A673 (cell line): ENCODE data around the gene ZSWIM8. TPM values are rescaled to one million over a fixed set of nuclear protein-coding genes. Genes with fewer than 3 reads are reported as not detected.

ENCODE experiments used
- BruUV-seq: library from RNA; stranded (reverse); fragments of 400-500 nt; replicated peaks from 2 replicates; lab custom pipeline; 2021; lab: Mats Ljungman, UMichigan
- CTCF ChIA-PET: fragments of 300-600 bp; sonication (Branson Sonifier 250); formaldehyde crosslinking; loops from one replicate; lab custom pipeline; 2022; ENCODE audit warnings: antibody characterized with exemption; lab: Charles Lee
- POLR2A ChIA-PET: fragments of 300-600 bp; sonication (Branson Sonifier 250); formaldehyde crosslinking; loops from one replicate; lab custom pipeline; 2022; ENCODE audit warnings: antibody characterized with exemption; ENCODE audit not compliant: low non-redundant PET; lab: Charles Lee
- DNase-seq: peaks from one replicate; pipeline ENCODE4 v3.0.0-alpha.2; 2015; ENCODE audit warnings: low spot score
- H3K27ac ChIP-seq: fragments of 200-600 bp; sonication (generic); 2 replicates; pipeline ENCODE4 v1.5.1; 2016; ENCODE audit warnings: mixed run types, low read depth, mild to moderate bottlenecking, mixed read lengths, antibody characterized with exemption, low read length; ENCODE audit not compliant: poor library complexity, severe bottlenecking
- H3K27me3 ChIP-seq: fragments of 200-600 bp; sonication (generic); replicated peaks from 2 replicates; pipeline ENCODE4 v1.6.1; 2017; ENCODE audit warnings: mixed run types, low read depth, mild to moderate bottlenecking, mixed read lengths, antibody characterized with exemption, low read length; ENCODE audit not compliant: insufficient read depth, poor library complexity
- H3K36me3 ChIP-seq: fragments of 200-600 bp; sonication (generic); 2 replicates; pipeline ENCODE4 v1.6.1; 2016; ENCODE audit warnings: mixed run types, mild to moderate bottlenecking, mixed read lengths, antibody characterized with exemption, low read length; ENCODE audit not compliant: insufficient read depth, poor library complexity, severe bottlenecking
- H3K4me1 ChIP-seq: fragments of 200-600 bp; sonication (generic); 2 replicates; pipeline ENCODE4 v1.6.1; 2017; ENCODE audit warnings: mixed run types, mild to moderate bottlenecking, mixed read lengths, antibody characterized with exemption, low read length; ENCODE audit not compliant: insufficient read depth, poor library complexity, severe bottlenecking
- H3K4me3 ChIP-seq: fragments of 200-600 bp; sonication (generic); 2 replicates; pipeline ENCODE4 v1.5.1; 2016; ENCODE audit warnings: low read depth, mixed run types, mild to moderate bottlenecking, mixed read lengths, low read length; ENCODE audit not compliant: poor library complexity, severe bottlenecking
- H3K9me3 ChIP-seq: fragments of 200-600 bp; sonication (generic); 2 replicates; pipeline ENCODE4 v1.6.1; 2016; ENCODE audit warnings: mixed run types, low read depth, mild to moderate bottlenecking, mixed read lengths, antibody characterized with exemption, low read length; ENCODE audit not compliant: poor library complexity, severe bottlenecking
- EZH2 ChIP-seq: fragments of 200-600 bp; sonication (generic); IDR thresholded peaks from 2 replicates; pipeline ENCODE4 v1.6.1; 2017; ENCODE audit warnings: borderline replicate concordance, low read depth, mild to moderate bottlenecking, mixed read lengths, antibody characterized with exemption, low read length; ENCODE audit not compliant: poor library complexity, severe bottlenecking
- intact Hi-C: fragments of 100-400 bp; cut with micrococcal nuclease; formaldehyde crosslinking; loops from one replicate; pipeline ENCODE4 v1.10.0; 2022; ENCODE audit not compliant: unreplicated experiment
- total RNA-seq: library from RNA; stranded (reverse); gene quantifications from 2 replicates; pipeline ENCODE4 v1.2.3, GENCODE V29; 2021
- TF ChIP-seq, protein P1 (sequence below): fragments of 300-800, 200-600 bp; sonication (generic); conservative IDR thresholded peaks from 2 replicates; pipeline ENCODE4 v1.5.1; 2017; ENCODE audit warnings: low read depth, mild to moderate bottlenecking, antibody characterized with exemption, low read length, moderate library complexity, mixed read lengths

The ZSWIM8 gene
- total RNA-seq, 1 experiment from 2014 or later, result 71.3 TPM

DNA sequence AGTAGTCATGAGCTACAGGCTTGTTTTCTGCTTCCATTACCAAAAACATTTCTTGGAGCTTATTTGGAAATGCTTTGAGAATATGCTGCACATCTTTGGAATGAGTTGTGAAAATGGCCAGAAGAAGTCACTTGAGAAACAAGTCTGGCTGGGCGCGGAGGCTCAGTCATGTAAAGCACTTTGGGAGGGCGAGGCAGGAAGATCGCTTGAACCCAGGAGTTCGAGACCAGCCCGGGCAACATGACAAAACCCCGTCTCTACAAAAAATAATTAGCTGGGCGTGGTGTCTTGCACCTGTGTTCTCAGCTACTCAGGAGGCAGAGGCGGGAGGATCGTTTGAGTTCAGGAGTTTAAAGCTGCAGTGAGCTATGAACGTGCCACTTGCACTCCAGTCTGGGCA, 4.4 kb upstream of the ZSWIM8 start:
- Histone ChIP-seq H3K9me3 (no peaks in the 10 kb centered on the region), H3K4me1 (peaks cover 10% of the 10 kb centered on the region), H3K4me3 (peak overlapping the region; percentile 87), H3K27me3 (no peaks in the 10 kb centered on the region), H3K36me3 (peaks cover 13% of the 10 kb centered on the region), H3K27ac (peak overlapping the region; percentile 93)
- intact Hi-C loops, result no loop called here
- ChIA-PET POLR2A (no interaction called here), CTCF (no interaction called here)
- BruUV-seq, result no TSS peak
- TF ChIP-seq EZH2, result no peak
- TF ChIP-seq, protein P1, sequence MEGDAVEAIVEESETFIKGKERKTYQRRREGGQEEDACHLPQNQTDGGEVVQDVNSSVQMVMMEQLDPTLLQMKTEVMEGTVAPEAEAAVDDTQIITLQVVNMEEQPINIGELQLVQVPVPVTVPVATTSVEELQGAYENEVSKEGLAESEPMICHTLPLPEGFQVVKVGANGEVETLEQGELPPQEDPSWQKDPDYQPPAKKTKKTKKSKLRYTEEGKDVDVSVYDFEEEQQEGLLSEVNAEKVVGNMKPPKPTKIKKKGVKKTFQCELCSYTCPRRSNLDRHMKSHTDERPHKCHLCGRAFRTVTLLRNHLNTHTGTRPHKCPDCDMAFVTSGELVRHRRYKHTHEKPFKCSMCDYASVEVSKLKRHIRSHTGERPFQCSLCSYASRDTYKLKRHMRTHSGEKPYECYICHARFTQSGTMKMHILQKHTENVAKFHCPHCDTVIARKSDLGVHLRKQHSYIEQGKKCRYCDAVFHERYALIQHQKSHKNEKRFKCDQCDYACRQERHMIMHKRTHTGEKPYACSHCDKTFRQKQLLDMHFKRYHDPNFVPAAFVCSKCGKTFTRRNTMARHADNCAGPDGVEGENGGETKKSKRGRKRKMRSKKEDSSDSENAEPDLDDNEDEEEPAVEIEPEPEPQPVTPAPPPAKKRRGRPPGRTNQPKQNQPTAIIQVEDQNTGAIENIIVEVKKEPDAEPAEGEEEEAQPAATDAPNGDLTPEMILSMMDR, result no peak
- DNase-seq, result no peak

DNA sequence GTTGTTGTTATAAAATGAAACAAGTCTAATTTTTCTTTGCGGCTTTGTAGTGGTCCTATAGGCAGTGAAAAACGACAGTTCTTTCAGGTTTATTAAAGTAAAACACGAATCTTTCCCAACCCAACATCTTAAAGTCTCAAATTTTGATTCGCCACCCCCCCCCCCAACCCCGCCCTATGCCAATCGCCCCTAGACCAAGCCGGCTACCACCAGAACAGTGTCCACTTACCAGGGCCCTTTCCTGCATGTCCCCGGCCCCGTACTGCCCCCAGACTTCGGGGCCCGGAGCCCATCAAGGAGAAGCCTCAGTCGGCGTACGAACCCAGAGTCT, 3.9 kb upstream of the ZSWIM8 start:
- intact Hi-C loops, result no loop called here
- no peak for DNase-seq
- POLR2A ChIA-PET, result no interaction called here
- Histone ChIP-seq H3K4me3 (peak overlapping the region; percentile 87), H3K9me3 (no peaks in the 10 kb centered on the region), H3K27ac (peak overlapping the region; percentile 93), H3K4me1 (peaks cover 11% of the 10 kb centered on the region), H3K36me3 (peaks cover 13% of the 10 kb centered on the region), H3K27me3 (no peaks in the 10 kb centered on the region)
- CTCF ChIA-PET, result no interaction called here
- TF ChIP-seq, protein P1, result no peak
- no peak for TF ChIP-seq EZH2
- BruUV-seq, result no TSS peak

DNA sequence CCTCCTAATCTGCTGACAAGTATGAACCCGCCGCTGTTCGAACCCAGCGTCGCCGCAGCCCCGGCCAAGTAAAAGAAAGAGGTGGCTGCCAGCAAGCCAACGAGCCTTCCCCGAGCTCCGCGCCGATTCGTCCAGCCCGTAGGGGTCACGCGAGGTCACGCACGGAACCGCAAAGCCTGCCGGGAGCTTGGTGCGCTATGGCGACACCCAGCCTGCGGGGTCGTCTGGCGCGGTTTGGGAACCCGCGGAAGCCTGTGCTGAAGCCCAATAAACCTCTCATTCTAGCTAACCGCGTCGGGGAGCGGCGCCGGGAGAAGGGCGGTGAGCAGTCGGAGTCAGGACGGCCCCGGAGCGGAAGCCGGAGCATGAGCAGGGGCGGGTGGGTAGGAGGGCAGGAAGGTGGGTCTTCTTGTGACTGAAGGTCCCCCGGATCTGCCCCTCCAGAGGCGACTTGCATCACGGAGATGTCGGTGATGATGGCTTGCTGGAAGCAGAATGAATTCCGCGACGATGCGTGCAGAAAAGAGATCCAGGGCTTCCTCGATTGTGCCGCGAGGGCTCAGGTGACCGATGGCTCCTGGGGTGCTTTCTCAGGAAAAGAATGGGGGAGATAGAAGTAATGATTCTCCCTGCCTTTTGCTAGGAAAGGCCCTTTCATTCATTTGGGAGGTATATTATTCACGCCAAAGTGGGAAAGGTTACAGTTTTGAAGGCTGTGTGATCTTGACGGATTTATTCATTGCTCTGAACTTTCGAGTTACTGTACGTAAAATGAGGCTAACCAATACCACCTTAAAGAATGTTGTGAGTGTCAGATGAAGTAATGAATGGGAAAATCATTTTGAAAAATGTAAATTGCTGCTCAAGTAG, 3.3 kb upstream of the ZSWIM8 start, which contains the start of gene CHCHD1:
Gene CHCHD1, plus strand, starts transcription at position 170 of the 870 bp plus-strand sequence. Its CDS starts 28 bp downstream, at position 198.
- CTCF ChIA-PET, result no interaction called here
- BruUV-seq, result no TSS peak

More for the DNA sequence above, 3.3 kb upstream of the ZSWIM8 start, which contains the start of gene CHCHD1:
- H3K27me3 ChIP-seq, result no peaks in the 10 kb centered on the region
- peak; percentile 91 for DNase-seq
- peak within 1 kb of the TSS; percentile 93 for H3K27ac ChIP-seq
- peak within 1 kb of the TSS; percentile 87 for H3K4me3 ChIP-seq
- intact Hi-C loops, result no loop called here
- POLR2A ChIA-PET, result no interaction called here
- peaks cover 13% of the 10 kb centered on the region for H3K4me1 ChIP-seq
- TF ChIP-seq, protein P1, result no peak
- TF ChIP-seq EZH2, result no peak
- H3K9me3 ChIP-seq, result no peaks in the 10 kb centered on the region
- peaks cover 13% of the 10 kb centered on the region for H3K36me3 ChIP-seq
